AG04449 (cell line): Measurements from ENCODE around the gene MINDY4B.

Experiments
- CTCF ChIA-PET: fragments of 350-600 bp; formaldehyde crosslinking; extraction: SDS; loops from one replicate; lab custom pipeline; 2021; ENCODE audit warnings: antibody characterized with exemption; lab: Yijun Ruan, JAX
- POLR2A ChIA-PET: fragments of 400-600, 350-600 bp; formaldehyde crosslinking; extraction: SDS; loops from one replicate; lab custom pipeline; 2020; ENCODE audit warnings: antibody characterized with exemption, inconsistent platforms; lab: Yijun Ruan, JAX
- DNase-seq: peaks from one replicate; pipeline ENCODE4 v3.0.0-alpha.2; 2010; ENCODE audit warnings: low read depth, low spot score
- H3K4me3 ChIP-seq: 2 replicates; pipeline ENCODE4 v1.5.1; 2011; ENCODE audit warnings: low read depth, mild to moderate bottlenecking, control low read depth, low read length
- CTCF ChIP-seq: IDR thresholded peaks from one replicate; pipeline ENCODE4 v1.5.1; 2011; ENCODE audit warnings: mild to moderate bottlenecking, moderate library complexity, low read length, control low read depth, inconsistent platforms; ENCODE audit not compliant: insufficient read depth; ENCODE audit errors: missing control alignments

MINDY4B gene

GRCh38 chr3:150897592-150897991 is 7.6 kb downstream of the MINDY4B start:
- H3K4me3 ChIP-seq, result no peak overlapping the region
- CTCF ChIA-PET, result no interaction called here
- POLR2A ChIA-PET, result no interaction called here
- DNase-seq, result no peak
- TF ChIP-seq CTCF, result no peak

GRCh38 chr3:150890831-150891230 is 14.4 kb downstream of the MINDY4B start:
- ChIA-PET CTCF (interaction anchor here (1.2 to 1.3 kb wide), 2 partner anchors 10 to 35 kb away, joined by 3 to 4 read pairs; no protein-coding TSS in a partner anchor), POLR2A (interaction anchor here (0.6 kb wide), 1 partner anchor 642 kb away, joined by 4 read pairs; no protein-coding TSS in a partner anchor)
- no peak overlapping the region for H3K4me3 ChIP-seq
- no peak for DNase-seq
- no peak for TF ChIP-seq CTCF

- ChIA-PET CTCF (interaction anchor here (1.2 to 1.3 kb wide), 2 partner anchors 9 to 36 kb away, joined by 3 to 4 read pairs; no protein-coding TSS in a partner anchor), POLR2A (no interaction called here)
- DNase-seq, result no peak
- TF ChIP-seq CTCF, result no peak
- no peak overlapping the region for H3K4me3 ChIP-seq
Measured at GRCh38 chr3:150890295-150890694, 14.9 kb downstream of the MINDY4B start.

- ChIA-PET CTCF (no interaction called here), POLR2A (no interaction called here)
Measured at GRCh38 chr3:150889106-150889505, 16.1 kb downstream of the MINDY4B start.

GRCh38 chr3:150887031-150887430 is 18.2 kb downstream of the MINDY4B start:
- TF ChIP-seq CTCF, result no peak
- H3K4me3 ChIP-seq, result no peak overlapping the region
- POLR2A ChIA-PET, result no interaction called here
- DNase-seq, result no peak
- CTCF ChIA-PET, result no interaction called here

More at GRCh38 chr3:150889106-150889505, 16.1 kb downstream of the MINDY4B start:
- no peak for TF ChIP-seq CTCF
- H3K4me3 ChIP-seq, result no peak overlapping the region
- no peak for DNase-seq

- DNase-seq, result no peak
- ChIA-PET CTCF (no interaction called here), POLR2A (no interaction called here)
- H3K4me3 ChIP-seq, result no peak overlapping the region
- TF ChIP-seq CTCF, result no peak
Measured at GRCh38 chr3:150885535-150885934, 19.7 kb downstream of the MINDY4B start.
